SK-N-SH (cell line): ENCODE data around the gene ISG20. TPM values are rescaled to one million over a fixed set of nuclear protein-coding genes. Genes with fewer than 3 reads are reported as not detected.

ENCODE experiments used
- CTCF ChIA-PET: fragments of 300-600, 350-600 bp; formaldehyde crosslinking; extraction: SDS; loops from one replicate; lab custom pipeline; 2021; lab: Yijun Ruan, JAX
- POLR2A ChIA-PET: fragments of 350-600 bp; sonication (Branson Sonifier 250); formaldehyde crosslinking; extraction: SDS; loops from one replicate; lab custom pipeline; 2020; ENCODE audit warnings: antibody characterized with exemption, inconsistent platforms; lab: Yijun Ruan, JAX
- DNase-seq: peaks from one replicate; pipeline ENCODE4 v3.0.0; 2012
- H2AFZ ChIP-seq: fragments of 200-600 bp; sonication (generic); 2 replicates; pipeline ENCODE4 v1.8.1; 2016; ENCODE audit warnings: antibody characterized with exemption, mild to moderate bottlenecking, low read depth
- H3F3A ChIP-seq: fragments of 200-600 bp; sonication (generic); replicated peaks from 2 replicates; pipeline ENCODE3; 2016; ENCODE audit warnings: antibody characterized with exemption, mild to moderate bottlenecking; ENCODE audit not compliant: insufficient read depth
- H3K27ac ChIP-seq, 2 experiments: fragments of 200-500 bp in 1 of 2; fragments of 200-600 bp in 1 of 2; sonication (Bioruptor generic) in 1 of 2; sonication (generic), shearing (Covaris generic) in 1 of 2; 2 replicates each; pipeline versions ENCODE4 v1.5.1 to v1.6.1; 2014 to 2016; ENCODE audit warnings: low read depth in 2 of 2, inconsistent platforms in 1 of 2, low read length in 1 of 2, mild to moderate bottlenecking in 1 of 2, mixed read lengths in 1 of 2
- H3K27me3 ChIP-seq: fragments of 200-600 bp; sonication (generic), shearing (Covaris generic); 2 replicates; pipeline ENCODE4 v1.6.1; 2016; ENCODE audit warnings: mixed run types; ENCODE audit not compliant: insufficient read depth
- H3K36me3 ChIP-seq, 2 experiments: fragments of 200-500 bp in 1 of 2; fragments of 200-600 bp in 1 of 2; sonication (Bioruptor generic) in 1 of 2; sonication (generic) in 1 of 2; replicated peaks in 1 of 2; 2 replicates each; pipeline versions ENCODE3 to v1.5.1; 2014 to 2016; ENCODE audit warnings: low read length in 1 of 2, mild to moderate bottlenecking in 1 of 2; ENCODE audit not compliant: insufficient read depth in 2 of 2, control insufficient read depth in 1 of 2
- H3K4me1 ChIP-seq, 2 experiments: fragments of 200-500 bp in 1 of 2; fragments of 200-600 bp in 1 of 2; sonication (Bioruptor generic) in 1 of 2; sonication (generic), shearing (Covaris generic) in 1 of 2; 2 replicates each; pipeline versions ENCODE4 v1.5.1 to v1.6.1; 2014 to 2016; ENCODE audit warnings: low read depth in 1 of 2, low read length in 1 of 2, mixed run types in 1 of 2; ENCODE audit not compliant: insufficient read depth in 2 of 2, control insufficient read depth in 1 of 2
- H3K4me2 ChIP-seq: fragments of 200-600 bp; sonication (generic), shearing (Covaris generic); 2 replicates; pipeline ENCODE4 v1.6.1; 2017; ENCODE audit warnings: mixed run types
- H3K4me3 ChIP-seq, 2 experiments: fragments of 200-500 bp in 1 of 2; fragments of 200-600 bp in 1 of 2; sonication (Bioruptor generic) in 1 of 2; sonication (generic), shearing (Covaris generic) in 1 of 2; 2 replicates each; pipeline versions ENCODE4 v1.5.1 to v1.8.1; 2014 to 2016; ENCODE audit warnings: low read depth in 2 of 2, inconsistent platforms in 1 of 2, low read length in 1 of 2, mild to moderate bottlenecking in 1 of 2, mixed read lengths in 1 of 2, moderate library complexity in 1 of 2
- H3K79me2 ChIP-seq: fragments of 200-600 bp; sonication (generic); 2 replicates; pipeline ENCODE4 v1.8.1; 2017; ENCODE audit warnings: mild to moderate bottlenecking; ENCODE audit not compliant: insufficient read depth
- H3K9ac ChIP-seq: fragments of 200-600 bp; sonication (generic); 2 replicates; pipeline ENCODE4 v1.6.1; 2017; ENCODE audit warnings: mixed run types
- H3K9me2 ChIP-seq: fragments of 200-600 bp; sonication (generic); 2 replicates; pipeline ENCODE4 v1.6.1; 2017; ENCODE audit warnings: mixed run types
- H3K9me3 ChIP-seq: fragments of 200-600 bp; sonication (generic); 2 replicates; pipeline ENCODE4 v1.6.1; 2017; ENCODE audit warnings: mixed run types, mild to moderate bottlenecking, moderate library complexity
- H4K20me1 ChIP-seq: fragments of 200-600 bp; sonication (generic); 2 replicates; pipeline ENCODE4 v1.6.1; 2017; ENCODE audit warnings: mild to moderate bottlenecking, mixed run types; ENCODE audit not compliant: insufficient read depth
- ELF1 ChIP-seq: IDR thresholded peaks from 2 replicates; pipeline ENCODE4 v1.4.0; 2012
- EP300 ChIP-seq, 2 experiments: IDR thresholded peaks; 2 replicates each; pipeline versions ENCODE4 v1.4.0 to v1.6.1; 2012; ENCODE audit warnings: borderline replicate concordance in 1 of 2, low read depth in 1 of 2, low read length in 1 of 2
- FOSL2 ChIP-seq: IDR thresholded peaks from 2 replicates; pipeline ENCODE4 v1.4.0; 2012; ENCODE audit warnings: low read depth, mild to moderate bottlenecking, moderate library complexity, borderline replicate concordance
- GABPA ChIP-seq: IDR thresholded peaks from 2 replicates; pipeline ENCODE4 v1.4.0; 2012; ENCODE audit warnings: low read depth, mild to moderate bottlenecking
- JUND ChIP-seq: IDR thresholded peaks from 2 replicates; pipeline ENCODE4 v1.4.0; 2012
- MEF2A ChIP-seq: IDR thresholded peaks from 2 replicates; pipeline ENCODE4 v1.4.0; 2012; ENCODE audit warnings: low read depth, borderline replicate concordance
- MXI1 ChIP-seq: IDR thresholded peaks from 2 replicates; pipeline ENCODE4 v1.6.1; 2012; ENCODE audit warnings: mild to moderate bottlenecking, low read depth, low read length, improper control_type of control experiment
- NFIC ChIP-seq: IDR thresholded peaks from 2 replicates; pipeline ENCODE4 v1.4.0; 2012; ENCODE audit warnings: borderline replicate concordance
- POLR2AphosphoS5 ChIP-seq: IDR thresholded peaks from 2 replicates; pipeline ENCODE4 v1.6.1; 2012; ENCODE audit warnings: low read depth, low read length
- RFX5 ChIP-seq: IDR thresholded peaks from 2 replicates; pipeline ENCODE4 v1.6.1; 2012; ENCODE audit warnings: mild to moderate bottlenecking, improper control_type of control experiment, low read length
- TAF1 ChIP-seq: IDR thresholded peaks from 2 replicates; pipeline ENCODE4 v1.6.1; 2012; ENCODE audit warnings: low read depth, mild to moderate bottlenecking, low read length, moderate library complexity, borderline replicate concordance
- TCF12 ChIP-seq: IDR thresholded peaks from 2 replicates; pipeline ENCODE4 v1.4.0; 2012
- TEAD4 ChIP-seq: IDR thresholded peaks from 2 replicates; pipeline ENCODE4 v1.4.0; 2012; ENCODE audit warnings: mild to moderate bottlenecking, borderline replicate concordance; ENCODE audit not compliant: insufficient read depth
- whole genome bisulfite sequencing: methylation state at CpG from one replicate; pipeline ENCODE4 v1.1.6; 2017; ENCODE audit warnings: low lambda C conversion rate; 5-methylcytosine and 5-hydroxymethylcytosine counted together
- polyA plus RNA-seq, 3 experiments: library from polyadenylated mRNA; depleted of rRNA; stranded (reverse); fragments of >200 nt; gene quantifications; 2 replicates each; pipeline ENCODE4 v1.2.3, GENCODE V29; 2012
- TF ChIP-seq, protein P1 (sequence below): fragments of 200-600 bp; sonication (generic); IDR thresholded peaks from 2 replicates; pipeline ENCODE4 v1.6.1; 2017; ENCODE audit warnings: antibody characterized with exemption, mild to moderate bottlenecking, moderate library complexity
- TF ChIP-seq, protein P2 (sequence below): fragments of 150-350 bp; IDR thresholded peaks from 2 replicates; pipeline ENCODE4 v1.6.1; 2016; ENCODE audit warnings: mild to moderate bottlenecking, low read depth, low read length
- TF ChIP-seq, protein P3 (sequence below): fragments of 150-350 bp; IDR thresholded peaks from 2 replicates; pipeline ENCODE4 v1.6.1; 2017; ENCODE audit warnings: antibody characterized with exemption, low read length, low read depth, borderline replicate concordance
- TF ChIP-seq, protein P4 (sequence below): IDR thresholded peaks from 2 replicates; pipeline ENCODE4 v1.4.0; 2012; ENCODE audit warnings: low read depth, borderline replicate concordance

The ISG20 gene
- polyA plus RNA-seq, 1 of the 3 experiments (the other 2 are of a cell fraction) = 2.0 TPM

DNA sequence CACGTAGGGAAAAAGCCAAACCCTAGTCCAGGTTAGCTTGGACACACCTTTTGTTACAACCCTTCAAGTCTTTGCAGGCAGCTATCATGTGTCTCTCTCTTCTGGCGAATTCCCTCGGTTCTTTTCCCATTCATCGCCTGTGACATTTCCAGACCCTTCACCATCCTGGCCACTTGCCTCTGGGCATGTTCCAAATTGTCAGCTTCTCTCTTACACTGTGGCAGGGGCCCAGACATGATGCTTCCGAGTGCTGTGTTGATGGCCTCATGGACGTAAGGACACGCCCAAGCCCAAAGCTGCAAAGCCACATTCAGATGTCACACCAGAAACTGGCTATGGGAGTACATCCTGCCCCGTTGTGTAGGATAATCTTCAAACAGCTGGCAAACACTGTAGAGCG lies 58.5 kb downstream of the ISG20 start:
- no peak for DNase-seq
- no peak overlapping the region for H3K4me2 ChIP-seq
- H4K20me1 ChIP-seq = no peaks in the 10 kb centered on the region
- POLR2A ChIA-PET = no interaction called here
- H3K79me2 ChIP-seq = no peaks in the 10 kb centered on the region
- no peaks in the 10 kb centered on the region for H3K9me3 ChIP-seq
- no peaks in the 10 kb centered on the region for H3K9me2 ChIP-seq
- H2AFZ ChIP-seq = no peak overlapping the region
- no peaks in the 10 kb centered on the region for H3F3A ChIP-seq
- H3K4me1 ChIP-seq = peaks cover 0 to 12% of the 10 kb centered on the region in 2 experiments; a peak in 1 of 4 replicates
- whole genome bisulfite sequencing = 53% methylated on average over 9 of the region's 9 CpGs
- H3K27me3 ChIP-seq = no peaks in the 10 kb centered on the region; the same call in 1 of the 2 replicates
- no peak overlapping the region for H3K27ac ChIP-seq
- no peak for TF ChIP-seq TAF1
- TF ChIP-seq GABPA = no peak
- TF ChIP-seq POLR2AphosphoS5 = no peak
- TF ChIP-seq, protein P1, sequence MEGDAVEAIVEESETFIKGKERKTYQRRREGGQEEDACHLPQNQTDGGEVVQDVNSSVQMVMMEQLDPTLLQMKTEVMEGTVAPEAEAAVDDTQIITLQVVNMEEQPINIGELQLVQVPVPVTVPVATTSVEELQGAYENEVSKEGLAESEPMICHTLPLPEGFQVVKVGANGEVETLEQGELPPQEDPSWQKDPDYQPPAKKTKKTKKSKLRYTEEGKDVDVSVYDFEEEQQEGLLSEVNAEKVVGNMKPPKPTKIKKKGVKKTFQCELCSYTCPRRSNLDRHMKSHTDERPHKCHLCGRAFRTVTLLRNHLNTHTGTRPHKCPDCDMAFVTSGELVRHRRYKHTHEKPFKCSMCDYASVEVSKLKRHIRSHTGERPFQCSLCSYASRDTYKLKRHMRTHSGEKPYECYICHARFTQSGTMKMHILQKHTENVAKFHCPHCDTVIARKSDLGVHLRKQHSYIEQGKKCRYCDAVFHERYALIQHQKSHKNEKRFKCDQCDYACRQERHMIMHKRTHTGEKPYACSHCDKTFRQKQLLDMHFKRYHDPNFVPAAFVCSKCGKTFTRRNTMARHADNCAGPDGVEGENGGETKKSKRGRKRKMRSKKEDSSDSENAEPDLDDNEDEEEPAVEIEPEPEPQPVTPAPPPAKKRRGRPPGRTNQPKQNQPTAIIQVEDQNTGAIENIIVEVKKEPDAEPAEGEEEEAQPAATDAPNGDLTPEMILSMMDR = no peak
- no peak for TF ChIP-seq TCF12
- no peak for TF ChIP-seq EP300 (IDR thresholded peaks at IDR 0.05; ENCODE audit: borderline replicate concordance in 1 of 2, low read depth in 1 of 2, low read length in 1 of 2)
- TF ChIP-seq, protein P2, sequence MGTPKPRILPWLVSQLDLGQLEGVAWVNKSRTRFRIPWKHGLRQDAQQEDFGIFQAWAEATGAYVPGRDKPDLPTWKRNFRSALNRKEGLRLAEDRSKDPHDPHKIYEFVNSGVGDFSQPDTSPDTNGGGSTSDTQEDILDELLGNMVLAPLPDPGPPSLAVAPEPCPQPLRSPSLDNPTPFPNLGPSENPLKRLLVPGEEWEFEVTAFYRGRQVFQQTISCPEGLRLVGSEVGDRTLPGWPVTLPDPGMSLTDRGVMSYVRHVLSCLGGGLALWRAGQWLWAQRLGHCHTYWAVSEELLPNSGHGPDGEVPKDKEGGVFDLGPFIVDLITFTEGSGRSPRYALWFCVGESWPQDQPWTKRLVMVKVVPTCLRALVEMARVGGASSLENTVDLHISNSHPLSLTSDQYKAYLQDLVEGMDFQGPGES = no peak
- TF ChIP-seq JUND = no peak
- TF ChIP-seq FOSL2 = no peak
- no peak for TF ChIP-seq MXI1
- TF ChIP-seq TEAD4 = no peak
- TF ChIP-seq RFX5 = no peak
- no peak for TF ChIP-seq MEF2A
- TF ChIP-seq, protein P3, sequence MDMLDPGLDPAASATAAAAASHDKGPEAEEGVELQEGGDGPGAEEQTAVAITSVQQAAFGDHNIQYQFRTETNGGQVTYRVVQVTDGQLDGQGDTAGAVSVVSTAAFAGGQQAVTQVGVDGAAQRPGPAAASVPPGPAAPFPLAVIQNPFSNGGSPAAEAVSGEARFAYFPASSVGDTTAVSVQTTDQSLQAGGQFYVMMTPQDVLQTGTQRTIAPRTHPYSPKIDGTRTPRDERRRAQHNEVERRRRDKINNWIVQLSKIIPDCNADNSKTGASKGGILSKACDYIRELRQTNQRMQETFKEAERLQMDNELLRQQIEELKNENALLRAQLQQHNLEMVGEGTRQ = no peak
- TF ChIP-seq NFIC = no peak
- TF ChIP-seq, protein P4, sequence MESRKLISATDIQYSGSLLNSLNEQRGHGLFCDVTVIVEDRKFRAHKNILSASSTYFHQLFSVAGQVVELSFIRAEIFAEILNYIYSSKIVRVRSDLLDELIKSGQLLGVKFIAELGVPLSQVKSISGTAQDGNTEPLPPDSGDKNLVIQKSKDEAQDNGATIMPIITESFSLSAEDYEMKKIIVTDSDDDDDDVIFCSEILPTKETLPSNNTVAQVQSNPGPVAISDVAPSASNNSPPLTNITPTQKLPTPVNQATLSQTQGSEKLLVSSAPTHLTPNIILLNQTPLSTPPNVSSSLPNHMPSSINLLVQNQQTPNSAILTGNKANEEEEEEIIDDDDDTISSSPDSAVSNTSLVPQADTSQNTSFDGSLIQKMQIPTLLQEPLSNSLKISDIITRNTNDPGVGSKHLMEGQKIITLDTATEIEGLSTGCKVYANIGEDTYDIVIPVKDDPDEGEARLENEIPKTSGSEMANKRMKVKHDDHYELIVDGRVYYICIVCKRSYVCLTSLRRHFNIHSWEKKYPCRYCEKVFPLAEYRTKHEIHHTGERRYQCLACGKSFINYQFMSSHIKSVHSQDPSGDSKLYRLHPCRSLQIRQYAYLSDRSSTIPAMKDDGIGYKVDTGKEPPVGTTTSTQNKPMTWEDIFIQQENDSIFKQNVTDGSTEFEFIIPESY = no peak
- no peak for TF ChIP-seq ELF1
- CTCF ChIA-PET = interaction anchor here (1.4 to 2.5 kb wide), 4 partner anchors 9 to 73 kb away, joined by 3 to 11 read pairs (median 5); no protein-coding TSS in a partner anchor
- no peaks in the 10 kb centered on the region for H3K36me3 ChIP-seq
- no peak overlapping the region for H3K9ac ChIP-seq
- no peak overlapping the region for H3K4me3 ChIP-seq
